ENCODE data around the gene LRMDA. TPM values are rescaled to one million over a fixed set of nuclear protein-coding genes. Genes with fewer than 3 reads are reported as not detected.

The LRMDA gene
- total and polyA plus RNA-seq, 2 of the 4 experiments (the other 2 are of a cell fraction), result 0.07 TPM; not detected in 1

- dilution Hi-C loops (cut with HindIII; ENCODE audit: low sequenced_read_pairs, unreplicated experiment), result no loop called here
Measured at GRCh38 chr10:76218035-76218434, 786.6 kb downstream of the LRMDA start.

More at GRCh38 chr10:76218035-76218434, 786.6 kb downstream of the LRMDA start:
- 65% methylated on average over 4 of the region's 6 CpGs; no CpG with 5 or more reads in 1 of the 2 experiments for WGBS, 2 experiments (ENCODE audit: extremely low coverage in 2 of 2, insufficient read length in 1 of 2)
- in situ Hi-C loops (cut with MboI; ENCODE audit: low sequenced_read_pairs), result no loop called here
- ATAC-seq (ENCODE audit: low read depth) (no peak), DNase-seq (no peak)
- H4K8ac ChIP-seq (ENCODE audit: low read depth in 2 of 2, low read length in 2 of 2), result no peak overlapping the region
- H3K27me3 ChIP-seq (ENCODE audit: control insufficient read depth, insufficient read depth, low read length), result peaks cover 7% of the 10 kb centered on the region
- ChIA-PET CTCF (no interaction called here), POLR2A (ENCODE audit: unreplicated experiment) (no interaction called here)
- no peak overlapping the region for H2AK9ac ChIP-seq (replicated peaks; ENCODE audit: low read depth, low read length, poor library complexity)
- no peaks in the 10 kb centered on the region for H3K9me3 ChIP-seq (ENCODE audit: control insufficient read depth, insufficient read depth, low read length)
- H3K56ac ChIP-seq (ENCODE audit: extremely low read depth, insufficient read depth, low read length), result no peak overlapping the region
- no peak overlapping the region for H2BK5ac ChIP-seq (ENCODE audit: low read depth, low read length, poor library complexity, severe bottlenecking)
- H2BK120ac ChIP-seq (ENCODE audit: low read depth, low read length), result no peak overlapping the region
- no peak overlapping the region for H3K4me3 ChIP-seq (ENCODE audit: insufficient read depth, low read depth, low read length)
- intact Hi-C loops (cut with micrococcal nuclease), result no loop called here
- H3K4me1 ChIP-seq (ENCODE audit: control insufficient read depth, insufficient read depth, low read length), result no peaks in the 10 kb centered on the region
- H3K9me1 ChIP-seq (ENCODE audit: insufficient read depth, low read length), result no peaks in the 10 kb centered on the region
- no peak overlapping the region for H4K5ac ChIP-seq (ENCODE audit: low read depth, low read length)
- no peak for TF ChIP-seq POLR2A (IDR thresholded peaks at IDR 0.05; ENCODE audit: low read depth, low read length)
- no peak for TF ChIP-seq FOS (IDR thresholded peaks at IDR 0.05; ENCODE audit: low read depth, low read length)
- TF ChIP-seq CEBPB (IDR thresholded peaks at IDR 0.05; ENCODE audit: low read depth, low read length), result no peak
- no peak for TF ChIP-seq RAD21 (IDR thresholded peaks at IDR 0.05; ENCODE audit: low read length)
- TF ChIP-seq MAFK (IDR thresholded peaks at IDR 0.05; ENCODE audit: low read depth, low read length), result no peak
- TF ChIP-seq SMC3 (IDR thresholded peaks at IDR 0.05; ENCODE audit: low read depth, low read length), result no peak
- TF ChIP-seq CHD1 (IDR thresholded peaks at IDR 0.05; ENCODE audit: low read depth, low read length), result no peak
- TF ChIP-seq NFE2L2 (IDR thresholded peaks at IDR 0.05; ENCODE audit: low read depth, low read length), result no peak
- TF ChIP-seq, protein P1, sequence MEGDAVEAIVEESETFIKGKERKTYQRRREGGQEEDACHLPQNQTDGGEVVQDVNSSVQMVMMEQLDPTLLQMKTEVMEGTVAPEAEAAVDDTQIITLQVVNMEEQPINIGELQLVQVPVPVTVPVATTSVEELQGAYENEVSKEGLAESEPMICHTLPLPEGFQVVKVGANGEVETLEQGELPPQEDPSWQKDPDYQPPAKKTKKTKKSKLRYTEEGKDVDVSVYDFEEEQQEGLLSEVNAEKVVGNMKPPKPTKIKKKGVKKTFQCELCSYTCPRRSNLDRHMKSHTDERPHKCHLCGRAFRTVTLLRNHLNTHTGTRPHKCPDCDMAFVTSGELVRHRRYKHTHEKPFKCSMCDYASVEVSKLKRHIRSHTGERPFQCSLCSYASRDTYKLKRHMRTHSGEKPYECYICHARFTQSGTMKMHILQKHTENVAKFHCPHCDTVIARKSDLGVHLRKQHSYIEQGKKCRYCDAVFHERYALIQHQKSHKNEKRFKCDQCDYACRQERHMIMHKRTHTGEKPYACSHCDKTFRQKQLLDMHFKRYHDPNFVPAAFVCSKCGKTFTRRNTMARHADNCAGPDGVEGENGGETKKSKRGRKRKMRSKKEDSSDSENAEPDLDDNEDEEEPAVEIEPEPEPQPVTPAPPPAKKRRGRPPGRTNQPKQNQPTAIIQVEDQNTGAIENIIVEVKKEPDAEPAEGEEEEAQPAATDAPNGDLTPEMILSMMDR (conservative IDR thresholded peaks at IDR 0.05; ENCODE audit: low read depth, low read length), result no peak
- no peak for TF ChIP-seq MAZ (IDR thresholded peaks at IDR 0.05; ENCODE audit: borderline replicate concordance, low read depth, low read length)
- no peak for TF ChIP-seq RCOR1 (IDR thresholded peaks at IDR 0.05; ENCODE audit: insufficient replicate concordance, low read length)
- no peak for TF ChIP-seq RFX5 (IDR thresholded peaks at IDR 0.05; ENCODE audit: low read depth, low read length)
- TF ChIP-seq, protein P2, sequence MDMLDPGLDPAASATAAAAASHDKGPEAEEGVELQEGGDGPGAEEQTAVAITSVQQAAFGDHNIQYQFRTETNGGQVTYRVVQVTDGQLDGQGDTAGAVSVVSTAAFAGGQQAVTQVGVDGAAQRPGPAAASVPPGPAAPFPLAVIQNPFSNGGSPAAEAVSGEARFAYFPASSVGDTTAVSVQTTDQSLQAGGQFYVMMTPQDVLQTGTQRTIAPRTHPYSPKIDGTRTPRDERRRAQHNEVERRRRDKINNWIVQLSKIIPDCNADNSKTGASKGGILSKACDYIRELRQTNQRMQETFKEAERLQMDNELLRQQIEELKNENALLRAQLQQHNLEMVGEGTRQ (IDR thresholded peaks at IDR 0.05; ENCODE audit: low read depth, low read length), result no peak
- TF ChIP-seq MXI1 (IDR thresholded peaks at IDR 0.05; ENCODE audit: borderline replicate concordance, low read depth, low read length), result no peak
- TF ChIP-seq BHLHE40 (IDR thresholded peaks at IDR 0.05; ENCODE audit: low read depth, low read length), result no peak
- TF ChIP-seq ELK1 (IDR thresholded peaks at IDR 0.05; ENCODE audit: borderline replicate concordance, low read depth, low read length), result no peak
- no peak overlapping the region for H3K4me2 ChIP-seq (ENCODE audit: low read depth, low read length)
- no peak overlapping the region for H3K9ac ChIP-seq (ENCODE audit: low read depth, low read length)
- H3K27ac ChIP-seq (ENCODE audit: insufficient read depth, low read length), result no peak overlapping the region
- no peak overlapping the region for H4K91ac ChIP-seq (ENCODE audit: insufficient read depth, low read depth, low read length)
- H4K20me1 ChIP-seq (ENCODE audit: insufficient read depth, low read length), result no peaks in the 10 kb centered on the region
- H3K18ac ChIP-seq (ENCODE audit: low read depth, low read length), result no peak overlapping the region
- H3K4ac ChIP-seq (ENCODE audit: low read depth, low read length), result no peak overlapping the region
- no peak overlapping the region for H3K14ac ChIP-seq (replicated peaks; ENCODE audit: low read depth, low read length)
- no peaks in the 10 kb centered on the region for H3K36me3 ChIP-seq (ENCODE audit: control insufficient read depth, insufficient read depth, low read length)
- no TSS peak for BruUV-seq (replicated peaks)
- no peak overlapping the region for H2AK5ac ChIP-seq (ENCODE audit: low read depth, low read length)
- H3K23ac ChIP-seq (ENCODE audit: low read depth, low read length), result no peak overlapping the region
- H2BK15ac ChIP-seq (ENCODE audit: low read depth, low read length), result no peak overlapping the region
- H2BK20ac ChIP-seq (ENCODE audit: low read depth, low read length), result no peak overlapping the region
- no peaks in the 10 kb centered on the region for H3K79me1 ChIP-seq (ENCODE audit: low read depth in 1 of 2, low read length in 2 of 2)
- no peak overlapping the region for H2AFZ ChIP-seq (replicated peaks; ENCODE audit: low read length, poor library complexity)

Data from IMR-90 (cell line).